Spleen (tissue), 7 donors: ENCODE results near the gene PDCD1.

ENCODE experiments used
- CTCF ChIP-seq, 11 experiments: fragments of 200-600 bp in 7 of 11; fragments of 450-650 bp in 4 of 11; sonication (generic) in 4 of 11; IDR thresholded peaks in 8 of 11; conservative IDR thresholded peaks in 3 of 11; 1 replicate in 7 of 11; 2 replicates in 4 of 11; pipeline versions ENCODE4 v1.4.0 to v1.8.0; 2016 to 2021; ENCODE audit warnings: antibody characterized with exemption in 11 of 11, inconsistent platforms in 4 of 11, mild to moderate bottlenecking in 1 of 11
- POLR2A ChIP-seq, 3 donors: fragments of 450-650 bp; IDR thresholded peaks; one replicate each; pipeline ENCODE4 v1.5.1; 2017; ENCODE audit warnings: antibody characterized with exemption in 3 of 3, mild to moderate bottlenecking in 1 of 3
- POLR2AphosphoS5 ChIP-seq, 3 donors: sonication (generic); formaldehyde crosslinking; IDR thresholded peaks; one replicate each; pipeline ENCODE4 v1.5.1; 2017; ENCODE audit warnings: antibody characterized with exemption in 3 of 3
- donor health status: DM: no; HTN: no; CAD: no; lungs with moderate emphysema.
- donor health status: DM: no; HTN: no; CAD: no.
- donor health status: DM: no; HTN: no; CAD: no.

- no peak for TF ChIP-seq CTCF (IDR thresholded peaks at IDR 0.05 in 8 of 11, conservative IDR thresholded peaks at IDR 0.05 in 3 of 11)
- TF ChIP-seq POLR2A (IDR thresholded peaks at IDR 0.05), result no peak
- TF ChIP-seq POLR2AphosphoS5 (IDR thresholded peaks at IDR 0.05), result no peak
These were observed 33.2 kb upstream of the PDCD1 start for GRCh38 chr2:241891988-241892298.
